ENCODE results near the gene EREG. TPM values are rescaled to one million over a fixed set of nuclear protein-coding genes. Genes with fewer than 3 reads are reported as not detected.

The EREG gene
- total RNA-seq, 1 experiment from 2014 or later = not detected

DNA sequence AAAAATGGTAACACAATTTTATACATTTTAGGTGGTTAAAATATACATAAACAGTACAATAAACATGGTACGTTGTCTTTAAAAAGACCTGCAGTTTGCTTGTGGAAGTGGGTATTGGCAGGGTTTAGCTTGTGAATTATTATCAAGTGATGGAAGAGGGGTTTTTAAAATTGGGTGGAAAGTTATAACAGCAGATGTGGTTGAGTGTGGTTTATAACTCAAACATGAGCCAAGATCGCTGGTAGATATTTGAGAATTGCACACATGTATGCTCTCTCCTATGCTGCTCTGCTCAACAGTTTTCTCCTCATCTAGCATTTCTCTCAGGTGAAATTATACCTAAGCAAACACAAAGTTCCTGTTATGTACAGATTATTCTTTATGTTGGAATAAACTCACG, 42.6 kb upstream of the EREG start:
- Histone ChIP-seq H3K9me3 (ENCODE audit: control insufficient read depth, low read depth, low read length) (no peaks in the 10 kb centered on the region), H3K79me1 (ENCODE audit: insufficient read depth, low read depth, low read length, poor library complexity, severe bottlenecking) (no peaks in the 10 kb centered on the region), H3K56ac (ENCODE audit: insufficient read length, low read depth, low read length) (no peak overlapping the region), H2AK5ac (ENCODE audit: insufficient read length, low read length) (no peak overlapping the region), H2BK15ac (ENCODE audit: low read depth, low read length) (no peak overlapping the region), H2BK5ac (ENCODE audit: insufficient read length, low read length) (no peak overlapping the region), H3K27ac (ENCODE audit: insufficient read length, low read depth, low read length) (no peak overlapping the region), H3K27me3 (ENCODE audit: insufficient read depth, low read length) (no peaks in the 10 kb centered on the region), H3T11ph (ENCODE audit: low read length) (no peak overlapping the region), H4K8ac (replicated peaks; ENCODE audit: insufficient read length, low read depth, low read length) (no peak overlapping the region), H3K79me2 (ENCODE audit: insufficient read depth, low read length) (no peaks in the 10 kb centered on the region), H4K20me1 (ENCODE audit: control insufficient read depth, insufficient read depth, insufficient read length) (no peaks in the 10 kb centered on the region), H3K14ac (ENCODE audit: insufficient read depth, low read length) (no peak overlapping the region), H2BK20ac (ENCODE audit: low read depth, low read length, poor library complexity, severe bottlenecking) (no peak overlapping the region), H2AFZ (ENCODE audit: low read length) (no peak overlapping the region), H3K4ac (ENCODE audit: low read depth, low read length) (no peak overlapping the region), H3K23ac (ENCODE audit: insufficient read length, low read depth, low read length) (no peak overlapping the region), H2BK120ac (ENCODE audit: low read depth, low read length, poor library complexity, severe bottlenecking) (no peak overlapping the region), H2BK12ac (ENCODE audit: insufficient read length, low read depth, low read length) (no peak overlapping the region), H4K5ac (ENCODE audit: insufficient read length, low read depth, low read length) (no peak overlapping the region), H3K4me1 (ENCODE audit: insufficient read depth, low read length) (peaks cover 3% of the 10 kb centered on the region; the same call in 1 of the 2 replicates), H3K18ac (ENCODE audit: insufficient read length, low read depth, low read length) (no peak overlapping the region), H3K23me2 (ENCODE audit: insufficient read length, low read depth, low read length, poor library complexity, severe bottlenecking) (no peaks in the 10 kb centered on the region), H3K9ac (ENCODE audit: extremely low read depth, insufficient read length, low read length) (no peak overlapping the region), H4K91ac (ENCODE audit: insufficient read length, low read depth, low read length) (no peak overlapping the region), H3K4me2 (ENCODE audit: insufficient read depth, insufficient read length, low read length) (no peak overlapping the region)
- no peaks in the 10 kb centered on the region for H3K9me3 Mint-ChIP-seq
- no peak overlapping the region; a peak in 1 of 7 replicates for H3K27ac Mint-ChIP-seq
- DNase-seq = no peak
- no peaks in the 10 kb centered on the region for H3K36me3 Mint-ChIP-seq (ENCODE audit: insufficient read depth in 1 of 3, low read depth in 3 of 3)
- no peak overlapping the region for H3K4me3 Mint-ChIP-seq
- WGBS (ENCODE audit: extremely low coverage, insufficient read length, low lambda C conversion rate) = no CpG with 5 or more reads among the region's 3 CpGs
- no peak for TF ChIP-seq CTCF (conservative IDR thresholded peaks at IDR 0.05)
- H3K27me3 Mint-ChIP-seq (ENCODE audit: low read depth) = no peaks in the 10 kb centered on the region
- peaks cover 19 to 21% of the 10 kb centered on the region in 2 experiments for H3K4me1 Mint-ChIP-seq
